GM18873 (cell line): ENCODE measurements around the gene TBCEL.

ENCODE experiments used
- ATAC-seq: cut with Tn5 transposase; IDR thresholded peaks from one replicate; pipeline ENCODE4 v1.9.1; 2021; ENCODE audit warnings: mild to moderate bottlenecking, moderate library complexity, moderate number of reproducible peaks; ENCODE audit not compliant: unreplicated experiment, low FRiP score

Gene TBCEL

GRCh38 chr11:121132211-121132976, 108.5 kb downstream of the TBCEL start:
- no peak for ATAC-seq

- no peak for ATAC-seq
Measured at GRCh38 chr11:121134741-121135312, 110.9 kb downstream of the TBCEL start.

- ATAC-seq, result no peak
Measured at GRCh38 chr11:121137005-121137404, 113.1 kb downstream of the TBCEL start.

GRCh38 chr11:121138259-121138658, 114.4 kb downstream of the TBCEL start:
- ATAC-seq, result no peak

GRCh38 chr11:121140369-121140768, 116.5 kb downstream of the TBCEL start:
- ATAC-seq, result no peak
